SHP77 treated with DMSO at 0.1 percent for 48 hours (cell line): ENCODE data around the gene TNFAIP8L3.
"Not testable (repeated sequence)": the region's sequence is repeated elsewhere in the genome, so short reads cannot be mapped to it uniquely, and the experiment has no call there.

Experiments
- DNase-seq: peaks from one replicate; lab custom pipeline; 2025; lab: John Stamatoyannopoulos, UW

Gene TNFAIP8L3

GRCh38 chr15:51094606-51095569 is at the start of gene TNFAIP8L3:
TNFAIP8L3 (minus strand) TSS chr15:51094906; CDS start chr15:51094595, 311 bp downstream.
- DNase-seq: no peak

- peak; percentile 2 for DNase-seq
These were observed 49.4 kb upstream of the TNFAIP8L3 start for GRCh38 chr15:51144021-51144532.

GRCh38 chr15:51140347-51140746 is 45.6 kb upstream of the TNFAIP8L3 start:
- not testable (repeated sequence) for DNase-seq

DNA sequence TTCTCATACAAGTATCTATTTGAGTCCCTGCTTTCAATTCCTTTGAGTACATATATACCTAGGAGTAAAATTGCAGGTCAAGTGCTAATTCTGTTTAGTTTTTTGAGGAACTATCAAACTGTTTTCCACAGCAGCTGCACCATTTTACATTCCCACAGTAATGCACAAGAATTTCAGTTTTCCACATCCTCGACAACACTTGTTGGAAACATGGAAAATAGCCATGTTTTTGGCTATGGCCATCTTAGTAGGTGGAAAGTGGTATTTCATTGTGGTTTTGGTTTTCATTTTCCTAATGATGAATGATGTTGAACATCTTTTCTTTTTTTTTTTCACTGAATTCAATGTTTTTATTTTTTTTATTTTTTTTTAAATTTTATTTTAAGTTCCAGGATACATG is 44.4 kb upstream of the TNFAIP8L3 start:
- no peak for DNase-seq

DNA sequence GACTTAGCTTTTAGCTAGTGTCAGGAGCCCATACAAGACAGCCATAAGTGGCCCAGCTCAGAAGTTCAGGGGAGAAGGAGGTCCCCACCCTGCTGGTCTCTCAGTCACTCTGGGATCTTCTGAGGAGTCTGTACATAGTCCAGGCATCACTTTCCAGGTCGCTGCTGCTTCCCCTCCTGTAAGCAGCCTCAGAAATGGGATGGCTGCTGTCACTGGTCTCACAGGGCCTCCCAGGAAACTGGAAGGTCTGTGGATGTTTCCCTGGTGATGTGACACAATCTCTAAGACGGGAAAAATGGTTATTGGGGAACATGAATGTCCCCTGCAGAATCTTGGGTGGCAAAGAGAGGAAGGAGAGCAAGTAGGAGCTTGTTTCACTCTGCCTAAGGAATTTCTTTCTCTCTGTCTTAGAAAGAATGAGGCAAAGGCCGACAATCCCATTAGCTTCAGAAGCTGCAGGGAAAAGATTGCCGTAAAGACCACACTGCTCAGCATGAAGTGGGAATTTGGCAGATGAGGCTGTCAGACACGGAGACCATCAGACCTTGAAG is 43.2 kb upstream of the TNFAIP8L3 start:
- DNase-seq: no peak

DNA sequence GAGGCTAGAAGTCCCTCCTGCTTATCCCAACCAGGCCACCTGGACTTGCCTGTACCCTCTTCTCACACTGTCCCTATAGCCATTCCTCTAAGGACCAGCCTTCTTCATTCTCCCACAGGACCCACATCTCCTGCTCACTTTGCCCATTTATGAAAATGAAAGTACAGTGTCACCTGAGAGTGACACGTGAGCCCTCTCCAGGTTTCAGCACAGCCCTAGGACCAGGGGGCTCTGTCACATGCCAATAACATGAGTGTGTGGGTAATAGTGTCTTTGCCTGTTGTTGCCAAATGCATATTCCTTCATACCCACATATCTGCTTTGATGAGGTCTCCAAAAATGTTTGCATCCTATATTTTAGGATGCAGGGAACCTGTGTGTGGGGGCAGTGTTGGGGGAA is 42.3 kb upstream of the TNFAIP8L3 start:
- DNase-seq: no peak

- DNase-seq: no peak
These were observed 40.6 kb upstream of the TNFAIP8L3 start for GRCh38 chr15:51135276-51135675.

GRCh38 chr15:51134416-51135199 is 39.9 kb upstream of the TNFAIP8L3 start:
- DNase-seq: no peak

DNA sequence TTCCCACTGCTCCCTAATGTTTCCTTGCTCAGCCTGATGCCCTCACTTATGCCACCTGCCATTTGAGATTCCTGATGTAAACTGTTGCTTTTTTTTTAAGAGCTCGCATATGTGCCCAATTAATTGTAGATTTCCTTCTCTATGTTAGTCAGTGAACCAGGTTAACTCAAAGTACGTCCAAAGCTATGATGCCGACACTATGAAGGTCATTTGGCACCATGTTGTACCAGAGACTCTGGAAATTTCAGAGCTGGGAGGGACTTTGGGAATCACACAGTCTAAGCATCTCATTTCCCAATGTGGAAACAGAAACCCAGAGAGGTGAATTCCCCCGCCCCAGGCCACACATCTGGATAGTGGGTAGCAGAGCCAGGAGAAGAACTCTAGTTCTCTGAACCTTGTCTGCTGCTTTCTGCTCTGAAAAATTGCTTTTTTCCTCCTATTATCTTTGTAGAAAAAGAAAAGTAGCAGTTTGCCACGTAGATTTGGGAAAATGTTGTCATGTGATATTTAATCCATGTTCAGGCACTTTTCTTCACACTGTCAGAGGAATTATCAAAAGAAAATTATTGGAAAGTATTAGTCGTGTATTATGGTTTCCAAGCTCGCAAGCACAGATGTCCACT is 38.5 kb upstream of the TNFAIP8L3 start:
- DNase-seq: no peak

GRCh38 chr15:51132384-51133139 is 37.9 kb upstream of the TNFAIP8L3 start:
- no peak for DNase-seq

DNA sequence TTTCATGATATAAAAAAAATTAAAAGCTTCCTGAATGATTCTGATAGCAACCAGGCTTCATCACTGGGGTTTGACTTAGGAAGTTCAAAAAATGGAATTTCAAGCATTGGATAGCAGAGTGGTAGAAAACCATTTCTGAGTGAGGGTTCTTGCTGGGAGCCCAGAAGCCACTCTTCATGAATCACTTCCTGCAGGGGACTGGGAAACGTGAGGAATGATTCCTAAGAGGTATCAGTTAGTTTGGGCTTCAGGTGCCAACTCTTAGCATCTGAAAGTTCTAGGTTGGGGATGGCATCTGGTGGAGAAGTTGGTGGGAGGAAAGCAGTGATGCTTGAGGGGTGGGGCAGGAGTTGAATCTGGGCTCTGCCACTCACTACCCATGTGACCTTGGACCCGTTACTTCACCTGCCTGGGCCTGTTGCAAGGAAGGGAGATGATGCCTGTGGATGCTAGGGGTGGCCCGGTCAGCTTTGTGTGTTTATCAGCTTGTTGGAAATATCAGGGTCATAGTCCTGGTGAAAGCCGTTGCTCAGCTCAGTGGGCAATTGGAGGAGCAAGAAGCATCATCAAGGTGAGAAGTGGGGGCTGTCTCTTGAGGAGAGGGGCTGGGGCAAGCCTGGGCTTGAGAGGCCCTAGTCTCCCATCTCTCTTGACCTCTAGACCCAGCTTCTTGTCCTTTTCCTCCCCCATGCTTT is 37.0 kb upstream of the TNFAIP8L3 start:
- no peak for DNase-seq

DNA sequence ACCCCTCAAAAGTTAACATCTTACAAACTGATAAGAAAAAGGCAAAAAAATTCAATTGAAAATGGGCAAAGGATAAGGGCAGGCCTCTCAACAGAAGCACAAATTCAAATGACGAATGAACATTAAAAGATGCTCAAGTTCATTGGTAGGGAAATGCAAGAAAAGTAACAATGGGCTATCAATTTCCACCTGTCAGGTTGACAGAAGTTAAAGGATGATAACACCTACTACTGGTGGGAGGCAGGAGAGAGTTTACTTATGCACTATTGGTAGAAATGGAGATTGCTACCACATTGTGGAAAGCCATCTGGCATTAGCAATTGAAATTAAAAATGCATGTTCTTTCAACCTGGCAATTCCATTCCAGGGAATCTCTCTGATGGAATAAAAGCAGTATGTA is 35.6 kb upstream of the TNFAIP8L3 start:
- DNase-seq: no peak

DNA sequence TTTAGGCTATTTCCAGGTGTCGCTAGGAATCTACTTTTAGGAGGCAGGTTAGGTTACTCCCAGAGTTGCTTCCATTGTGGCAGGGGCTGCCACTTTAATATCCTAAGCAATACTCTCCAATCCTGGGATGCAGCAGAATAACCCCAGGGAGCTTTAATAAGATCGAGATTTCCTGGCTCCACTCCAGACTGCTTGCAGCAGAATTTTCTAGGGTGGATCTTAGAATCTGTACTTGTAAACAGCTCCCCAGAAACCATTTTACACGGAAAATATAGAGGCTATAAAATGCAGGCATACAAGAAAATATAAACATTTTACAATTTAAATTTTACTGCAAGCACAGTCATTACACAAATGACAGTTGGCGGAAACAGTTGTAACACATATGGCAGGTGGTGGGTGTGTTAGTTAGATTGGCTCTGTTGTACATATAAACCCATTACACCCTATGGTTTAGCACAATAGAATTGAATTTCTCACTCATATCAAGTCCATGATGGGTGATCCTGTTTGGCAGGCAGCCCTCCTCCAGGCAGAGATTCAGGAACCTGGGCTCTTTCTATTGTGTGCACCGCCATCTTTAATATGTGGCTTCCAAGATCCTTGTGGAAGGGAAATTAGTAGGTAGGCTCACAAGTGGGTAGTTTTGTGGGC is 35.0 kb upstream of the TNFAIP8L3 start:
- DNase-seq: no peak

- no peak for DNase-seq
These were observed 34.0 kb upstream of the TNFAIP8L3 start for GRCh38 chr15:51128701-51129100.

- DNase-seq: no peak
These were observed 32.1 kb upstream of the TNFAIP8L3 start for GRCh38 chr15:51126842-51127241.

- not testable (repeated sequence) for DNase-seq
These were observed 28.3 kb upstream of the TNFAIP8L3 start for GRCh38 chr15:51123002-51123401.

GRCh38 chr15:51121631-51122225 is 27.0 kb upstream of the TNFAIP8L3 start:
- no peak for DNase-seq

- no peak for DNase-seq
These were observed 26.4 kb upstream of the TNFAIP8L3 start for GRCh38 chr15:51121118-51121517.

DNA sequence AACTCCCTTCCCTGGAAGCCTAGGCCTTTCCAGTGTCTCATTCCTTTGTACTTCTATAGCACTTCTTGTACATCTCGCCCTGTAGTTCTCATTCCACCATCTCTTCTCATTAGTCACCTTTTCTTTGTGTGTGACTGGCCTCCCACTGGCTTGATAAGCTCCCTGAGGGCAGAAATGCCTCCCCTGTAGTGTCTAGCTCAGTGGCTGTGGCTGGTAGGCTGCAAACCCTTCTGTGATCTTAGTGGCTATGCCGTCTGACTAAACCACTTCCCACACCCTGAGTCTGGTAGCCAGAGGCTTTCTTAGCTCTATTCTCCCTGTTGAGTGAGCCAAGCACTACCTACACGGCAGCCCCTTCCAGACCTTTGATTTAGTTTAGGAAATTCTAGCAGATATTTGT is 24.4 kb upstream of the TNFAIP8L3 start:
- no peak for DNase-seq

DNA sequence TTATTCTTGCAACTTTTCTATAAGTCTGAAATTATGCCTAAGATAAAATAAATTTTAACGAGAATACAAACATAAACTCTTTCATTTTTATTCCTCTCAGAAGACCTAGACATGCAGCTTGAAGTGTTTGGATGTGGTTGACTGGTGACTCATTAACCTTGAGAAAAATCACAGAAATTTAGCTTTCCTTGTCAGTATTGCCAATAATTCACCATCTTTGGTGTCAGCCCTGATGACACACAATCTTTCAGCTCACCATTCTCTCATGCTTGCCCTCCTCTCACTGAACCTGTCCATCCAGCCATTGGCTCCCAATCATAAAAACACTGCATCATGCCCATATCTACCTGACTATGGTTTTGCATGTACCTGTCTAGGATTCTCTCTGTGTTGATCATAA is 22.6 kb upstream of the TNFAIP8L3 start:
- DNase-seq: no peak
